ENCODE measurements around the gene TRAF1. TPM values are rescaled to one million over a fixed set of nuclear protein-coding genes. Genes with fewer than 3 reads are reported as not detected.
A peak's percentile ranks its signal among the peaks of the same experiment; 100 is the strongest.
"Not testable (repeated sequence)": the region's sequence is repeated elsewhere in the genome, so short reads cannot be mapped to it uniquely, and the experiment has no call there.

The TRAF1 gene, protein sequence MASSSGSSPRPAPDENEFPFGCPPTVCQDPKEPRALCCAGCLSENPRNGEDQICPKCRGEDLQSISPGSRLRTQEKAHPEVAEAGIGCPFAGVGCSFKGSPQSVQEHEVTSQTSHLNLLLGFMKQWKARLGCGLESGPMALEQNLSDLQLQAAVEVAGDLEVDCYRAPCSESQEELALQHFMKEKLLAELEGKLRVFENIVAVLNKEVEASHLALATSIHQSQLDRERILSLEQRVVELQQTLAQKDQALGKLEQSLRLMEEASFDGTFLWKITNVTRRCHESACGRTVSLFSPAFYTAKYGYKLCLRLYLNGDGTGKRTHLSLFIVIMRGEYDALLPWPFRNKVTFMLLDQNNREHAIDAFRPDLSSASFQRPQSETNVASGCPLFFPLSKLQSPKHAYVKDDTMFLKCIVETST
- total RNA-seq: 1 to 10 TPM; 3.0 to 9.0 (median 6.1) TPM

DNA sequence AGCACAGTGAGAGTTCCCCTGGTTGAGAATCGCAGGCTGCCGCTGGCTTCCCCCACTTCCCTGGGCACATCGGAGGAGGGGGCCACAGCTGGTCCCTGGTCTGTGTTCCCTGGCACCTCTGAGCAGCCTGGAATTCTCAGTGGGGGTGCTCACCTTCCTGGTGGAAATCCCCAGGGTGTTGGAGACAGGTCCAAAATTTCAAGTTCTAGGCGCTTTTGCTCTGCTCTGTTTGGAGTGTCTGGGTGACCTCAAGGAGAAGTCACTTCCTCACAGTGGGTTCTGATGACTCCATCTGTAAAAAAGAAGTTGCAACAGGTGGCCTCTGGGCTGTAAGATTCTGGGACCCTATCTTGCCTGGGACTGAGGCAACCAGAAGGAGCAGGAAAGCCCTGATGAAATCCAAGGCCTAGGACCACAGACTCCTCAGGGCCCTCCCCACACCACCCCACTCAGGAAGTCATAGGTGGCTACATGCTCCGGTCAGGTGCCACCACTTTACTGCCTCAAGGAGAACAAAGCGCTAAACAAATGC lies at the start of gene TRAF1:
TSS of gene TRAF1 (minus strand) at position 400 of the 532 bp plus-strand sequence. CDS start 721 bp downstream, outside the sequence.
- ATAC-seq (ENCODE audit: low FRiP score) (no peak), DNase-seq (ENCODE audit: low spot score) (no peak)
- TF ChIP-seq, protein P1, sequence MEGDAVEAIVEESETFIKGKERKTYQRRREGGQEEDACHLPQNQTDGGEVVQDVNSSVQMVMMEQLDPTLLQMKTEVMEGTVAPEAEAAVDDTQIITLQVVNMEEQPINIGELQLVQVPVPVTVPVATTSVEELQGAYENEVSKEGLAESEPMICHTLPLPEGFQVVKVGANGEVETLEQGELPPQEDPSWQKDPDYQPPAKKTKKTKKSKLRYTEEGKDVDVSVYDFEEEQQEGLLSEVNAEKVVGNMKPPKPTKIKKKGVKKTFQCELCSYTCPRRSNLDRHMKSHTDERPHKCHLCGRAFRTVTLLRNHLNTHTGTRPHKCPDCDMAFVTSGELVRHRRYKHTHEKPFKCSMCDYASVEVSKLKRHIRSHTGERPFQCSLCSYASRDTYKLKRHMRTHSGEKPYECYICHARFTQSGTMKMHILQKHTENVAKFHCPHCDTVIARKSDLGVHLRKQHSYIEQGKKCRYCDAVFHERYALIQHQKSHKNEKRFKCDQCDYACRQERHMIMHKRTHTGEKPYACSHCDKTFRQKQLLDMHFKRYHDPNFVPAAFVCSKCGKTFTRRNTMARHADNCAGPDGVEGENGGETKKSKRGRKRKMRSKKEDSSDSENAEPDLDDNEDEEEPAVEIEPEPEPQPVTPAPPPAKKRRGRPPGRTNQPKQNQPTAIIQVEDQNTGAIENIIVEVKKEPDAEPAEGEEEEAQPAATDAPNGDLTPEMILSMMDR (IDR thresholded peaks at IDR 0.05): no peak

DNA sequence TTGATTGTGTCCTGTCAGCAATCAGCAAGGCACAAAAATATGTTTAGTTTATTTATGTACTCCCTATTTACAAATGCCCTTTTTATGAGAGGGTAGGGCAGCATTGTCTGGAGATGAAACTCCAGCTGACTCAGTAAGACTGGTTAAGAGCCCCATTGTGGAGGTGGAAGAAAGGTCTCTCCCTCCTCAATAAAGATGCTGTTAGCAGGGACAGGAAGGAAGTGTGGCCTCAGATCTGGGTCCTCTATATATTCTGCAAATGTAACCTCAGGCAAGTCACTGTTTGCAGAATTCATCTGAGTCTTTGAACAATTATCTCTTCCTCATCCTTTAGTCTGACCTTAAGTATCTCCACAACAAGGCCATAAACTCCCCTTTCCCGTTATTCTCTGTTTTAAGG lies 48.3 kb upstream of the TRAF1 start:
- DNase-seq (ENCODE audit: low spot score): no peak
- no peak for ATAC-seq (ENCODE audit: low FRiP score)
- TF ChIP-seq, protein P1 (IDR thresholded peaks at IDR 0.05): no peak

DNA sequence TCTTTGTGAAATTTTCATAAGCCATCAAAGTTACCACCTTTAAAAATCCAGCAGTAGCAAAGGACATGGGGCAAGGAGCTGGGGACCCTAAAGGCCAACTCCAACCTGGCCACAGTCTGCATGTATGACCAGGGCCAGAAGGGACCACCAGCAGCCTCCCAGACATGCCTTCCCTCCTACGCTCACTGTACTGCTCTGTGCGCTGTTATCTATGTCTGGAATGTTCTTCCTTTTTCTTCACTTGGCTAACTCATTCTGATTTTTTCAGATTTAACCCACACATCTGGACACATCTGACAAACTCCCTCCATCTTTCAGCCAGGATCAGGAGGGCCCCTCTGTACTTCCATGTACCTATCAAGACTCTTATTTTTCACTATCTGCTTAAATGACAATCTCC lies 47.6 kb upstream of the TRAF1 start:
- DNase-seq (ENCODE audit: low spot score) (no peak), ATAC-seq (ENCODE audit: low FRiP score) (peak; percentile 48)
- TF ChIP-seq, protein P1 (IDR thresholded peaks at IDR 0.05): no peak

DNA sequence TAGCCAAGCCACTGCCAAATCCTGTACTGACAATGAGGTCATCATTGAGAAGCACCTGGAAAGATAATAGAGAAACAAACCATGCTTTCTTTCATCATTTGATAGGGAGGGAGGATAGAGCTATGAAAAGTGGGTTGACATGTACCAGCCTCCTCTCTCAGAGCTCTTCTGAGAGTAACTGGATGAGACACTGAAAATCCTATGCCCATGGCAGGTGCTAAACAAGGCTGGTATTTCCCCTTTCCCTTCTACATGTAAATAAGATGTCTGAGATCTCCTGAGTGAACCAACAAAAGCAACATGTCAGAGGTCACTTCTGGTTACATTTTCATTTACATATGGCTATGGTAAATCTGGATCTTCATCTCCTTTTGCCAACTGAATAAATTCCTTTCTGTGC lies 45.3 kb upstream of the TRAF1 start:
- TF ChIP-seq, protein P1 (IDR thresholded peaks at IDR 0.05): no peak
- ATAC-seq (ENCODE audit: low FRiP score) (no peak), DNase-seq (ENCODE audit: low spot score) (no peak)

DNA sequence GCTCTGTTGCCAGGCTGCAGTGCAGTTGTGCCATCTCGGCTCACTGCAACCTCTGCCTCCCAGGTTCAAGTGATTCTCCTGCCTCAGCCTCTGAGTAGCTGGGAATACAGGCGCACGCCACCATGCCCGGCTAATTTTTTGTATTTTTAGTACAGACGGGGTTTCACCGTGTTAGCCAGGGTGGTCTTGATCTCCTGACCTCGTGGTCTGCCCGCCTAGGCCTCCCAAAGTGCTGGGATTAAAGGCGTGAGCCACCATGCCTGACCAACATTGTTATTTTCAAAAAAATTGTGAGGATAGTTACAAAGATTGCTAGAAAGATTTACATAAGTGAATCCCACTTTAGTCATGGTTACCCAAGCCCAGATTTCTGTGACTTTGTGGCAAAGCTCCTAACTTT lies 44.9 kb upstream of the TRAF1 start:
- DNase-seq (ENCODE audit: low spot score); ATAC-seq (ENCODE audit: low FRiP score): not testable (repeated sequence)

DNA sequence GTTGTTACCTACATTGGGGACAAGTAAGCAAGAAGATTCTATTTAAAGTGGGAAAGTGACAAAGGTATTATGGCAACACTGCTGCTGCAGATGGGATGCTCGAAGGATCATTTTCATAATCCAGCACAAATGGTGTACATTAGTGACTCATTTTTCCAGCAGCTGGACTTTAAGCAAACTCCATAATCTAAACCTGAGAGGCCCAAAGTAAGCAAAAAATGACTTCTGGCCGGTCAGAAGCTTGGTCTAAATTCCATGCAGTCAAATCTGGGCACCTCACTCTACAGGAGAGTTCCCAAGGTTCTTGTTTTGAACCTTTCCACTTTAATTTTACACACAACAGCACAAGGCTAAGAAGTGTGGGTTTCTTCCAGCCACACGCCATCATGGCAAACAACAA lies 43.6 kb upstream of the TRAF1 start:
- no peak for DNase-seq (ENCODE audit: low spot score)
- TF ChIP-seq, protein P1 (IDR thresholded peaks at IDR 0.05): no peak

DNA sequence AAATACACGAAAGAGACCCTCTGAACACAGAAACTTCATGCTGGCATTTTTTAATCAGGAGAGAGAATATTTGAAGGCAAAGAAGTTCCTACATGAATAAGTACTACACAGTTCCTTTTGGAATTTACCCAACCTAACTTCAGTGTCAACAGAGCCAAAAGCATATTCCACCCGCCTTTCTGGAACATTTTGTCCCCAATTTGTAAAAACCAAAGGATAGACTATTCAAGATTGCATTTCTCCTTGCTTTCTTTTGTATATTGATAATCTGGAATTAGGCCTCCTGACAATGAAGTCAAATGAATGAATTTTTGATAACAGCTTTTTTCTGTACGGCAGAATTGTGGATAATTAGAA lies 39.4 kb upstream of the TRAF1 start:
- no peak for DNase-seq (ENCODE audit: low spot score)
- TF ChIP-seq, protein P1 (IDR thresholded peaks at IDR 0.05): no peak
- ATAC-seq (ENCODE audit: low FRiP score): no peak

More for the DNA sequence above, 43.6 kb upstream of the TRAF1 start:
- no peak for ATAC-seq (ENCODE audit: low FRiP score)
